Activated naive CD8-positive, alpha-beta T cell treated with anti-CD3 and anti-CD28 coated beads, Interleukin-2, amount 50 U/mL, for 16 hours (primary cell): ENCODE data around the gene PAK6.

ENCODE experiments used
- DNase-seq: peaks from one replicate; pipeline ENCODE4 v3.0.0-alpha.2; 2020; ENCODE audit warnings: low read depth, low spot score

Gene PAK6

DNA sequence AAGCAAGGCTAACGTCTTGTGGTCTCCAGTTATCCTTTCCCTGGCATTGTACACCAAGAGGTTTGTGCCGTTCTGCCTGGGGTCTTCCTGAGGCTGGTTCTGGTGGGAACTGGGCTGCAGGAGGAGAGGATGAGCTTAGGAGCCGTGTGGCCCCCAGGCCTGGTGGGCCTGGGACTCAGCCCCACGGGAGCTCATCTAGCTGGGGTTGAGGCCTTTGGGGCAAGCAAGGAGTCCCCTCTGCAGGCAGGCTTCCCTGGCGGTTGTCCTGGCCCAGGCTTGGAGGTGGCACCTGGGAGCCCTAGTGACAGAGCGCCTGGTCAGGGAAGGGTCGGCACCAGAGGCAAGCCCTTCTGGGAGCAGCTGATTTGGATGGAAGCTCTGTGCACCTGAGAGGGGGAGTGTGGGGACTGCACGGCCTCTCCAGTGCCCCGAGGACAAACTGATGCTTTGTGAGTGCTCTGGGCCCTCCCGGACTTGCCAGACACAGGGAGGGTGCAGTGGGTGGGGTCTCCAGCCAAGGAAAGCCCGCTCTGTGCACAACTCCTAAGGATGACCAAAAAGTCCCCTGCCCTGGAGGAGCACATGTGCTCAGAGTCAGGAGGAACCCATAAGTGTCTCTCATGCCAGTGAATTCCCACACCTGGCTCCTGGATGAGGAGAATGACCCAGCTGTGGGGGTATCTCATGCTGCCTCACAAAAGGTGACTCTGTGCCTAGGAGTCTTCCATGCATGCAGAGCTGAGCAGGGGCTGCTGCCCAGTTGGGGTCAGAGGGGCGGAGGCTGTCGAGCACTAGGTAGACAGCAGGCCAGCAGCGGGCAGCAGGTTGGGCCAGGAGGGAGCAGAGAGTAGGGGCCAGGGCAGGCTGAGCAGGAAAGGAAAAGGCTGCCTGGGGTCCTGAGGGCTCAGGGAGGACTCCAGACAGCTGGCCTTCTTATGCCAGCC lies 2.7 kb downstream of the PAK6 start:
- DNase-seq, result no peak

DNA sequence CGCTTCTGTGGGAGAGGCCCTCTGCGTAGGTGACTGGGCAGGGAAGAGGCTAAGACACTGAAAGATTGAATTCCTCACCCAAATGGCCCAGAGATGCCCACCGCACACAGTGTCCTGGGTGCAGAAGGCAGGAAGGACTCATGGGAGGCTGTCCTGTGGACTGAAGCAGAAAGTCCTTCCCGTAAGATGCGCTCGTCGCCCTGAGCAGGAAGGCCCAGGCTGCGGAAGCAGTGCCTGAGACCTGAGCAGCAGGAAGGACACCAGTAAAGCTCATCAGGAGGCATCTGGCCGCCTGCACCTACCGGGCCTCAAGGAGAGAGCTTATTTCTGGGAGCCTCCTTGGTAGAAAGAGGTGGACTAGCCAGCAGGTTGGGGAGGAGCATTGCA lies 3.3 kb downstream of the PAK6 start:
- DNase-seq, result no peak

DNA sequence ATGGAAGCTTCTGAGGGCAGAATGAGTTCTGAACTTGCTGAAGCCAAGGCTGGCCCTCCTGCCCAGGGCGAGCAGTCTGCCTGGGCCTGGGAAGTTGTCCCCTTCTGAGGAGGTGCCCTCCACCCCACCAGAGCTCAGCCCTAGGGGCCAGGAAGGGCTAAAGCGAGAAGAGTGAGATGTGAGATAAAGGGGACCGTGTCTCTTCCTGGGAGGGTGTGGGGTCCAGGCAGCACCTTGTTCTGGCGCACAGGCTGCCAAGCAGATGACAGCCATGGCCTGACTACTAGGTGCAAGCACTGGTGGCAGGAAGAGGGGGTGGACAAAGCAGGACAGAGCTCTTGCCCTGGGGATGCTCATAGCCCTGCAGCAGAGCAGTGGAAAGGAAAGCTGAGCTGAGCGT lies 3.7 kb downstream of the PAK6 start:
- DNase-seq, result no peak

DNA sequence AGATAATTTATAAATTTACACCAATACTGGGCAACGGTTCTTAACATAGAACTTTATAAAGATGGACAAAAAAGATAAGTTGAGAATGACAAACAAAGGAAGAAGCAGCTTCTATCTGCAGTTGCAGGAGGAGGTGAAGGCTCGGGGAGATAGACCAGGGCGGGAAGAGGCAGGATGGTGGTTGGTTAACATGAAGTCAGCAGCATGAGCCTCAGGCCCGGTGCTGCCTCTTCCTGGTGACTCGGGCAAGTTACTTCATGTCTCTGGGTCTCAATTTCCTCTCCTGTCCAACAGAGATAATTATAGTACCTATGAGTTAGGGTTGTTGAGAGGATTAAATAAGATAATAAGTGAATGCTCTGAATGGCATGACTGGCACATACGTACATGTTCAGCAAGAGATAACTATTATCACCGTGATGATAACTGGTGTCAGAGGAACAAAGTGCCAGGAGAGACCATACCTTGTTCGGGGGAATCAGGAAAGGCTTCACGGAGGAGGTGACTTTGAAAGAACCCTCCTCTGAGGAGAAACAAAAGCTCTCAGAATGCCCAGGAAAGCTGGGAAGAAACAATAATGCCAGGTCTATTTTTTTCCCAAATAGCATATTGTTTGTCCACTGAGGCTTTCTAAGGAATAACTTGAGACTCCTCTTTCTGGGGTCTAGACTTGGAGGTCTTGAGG lies 4.4 kb downstream of the PAK6 start:
- no peak for DNase-seq

DNA sequence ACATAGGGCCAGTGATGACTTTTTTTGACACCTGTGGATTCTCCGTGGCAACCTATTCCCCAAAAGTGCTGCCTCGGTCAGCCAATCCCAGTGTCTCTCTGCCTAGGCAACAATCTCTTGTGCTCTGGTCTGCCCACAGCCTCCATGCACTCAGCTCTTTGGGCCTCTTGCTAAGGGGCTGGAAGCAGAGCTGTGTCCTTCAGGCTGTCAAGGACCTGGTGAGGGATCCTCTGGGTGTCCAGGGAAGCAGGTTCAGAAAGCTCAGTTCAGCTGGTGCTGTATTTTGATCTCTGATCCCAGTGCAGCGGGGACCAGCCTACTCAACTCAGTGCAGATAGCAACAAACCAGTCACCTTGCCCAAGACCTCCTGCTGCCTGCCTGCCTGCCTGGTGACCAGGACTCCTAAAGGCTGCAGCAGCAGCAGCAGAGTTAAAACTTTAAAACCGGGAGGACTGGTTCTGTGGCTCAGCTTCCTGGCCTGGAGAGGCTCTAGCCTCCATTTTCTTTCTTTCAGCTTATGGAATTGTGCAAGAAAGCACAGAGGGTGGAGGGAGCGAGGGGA lies 6.2 kb downstream of the PAK6 start:
- no peak for DNase-seq

DNA sequence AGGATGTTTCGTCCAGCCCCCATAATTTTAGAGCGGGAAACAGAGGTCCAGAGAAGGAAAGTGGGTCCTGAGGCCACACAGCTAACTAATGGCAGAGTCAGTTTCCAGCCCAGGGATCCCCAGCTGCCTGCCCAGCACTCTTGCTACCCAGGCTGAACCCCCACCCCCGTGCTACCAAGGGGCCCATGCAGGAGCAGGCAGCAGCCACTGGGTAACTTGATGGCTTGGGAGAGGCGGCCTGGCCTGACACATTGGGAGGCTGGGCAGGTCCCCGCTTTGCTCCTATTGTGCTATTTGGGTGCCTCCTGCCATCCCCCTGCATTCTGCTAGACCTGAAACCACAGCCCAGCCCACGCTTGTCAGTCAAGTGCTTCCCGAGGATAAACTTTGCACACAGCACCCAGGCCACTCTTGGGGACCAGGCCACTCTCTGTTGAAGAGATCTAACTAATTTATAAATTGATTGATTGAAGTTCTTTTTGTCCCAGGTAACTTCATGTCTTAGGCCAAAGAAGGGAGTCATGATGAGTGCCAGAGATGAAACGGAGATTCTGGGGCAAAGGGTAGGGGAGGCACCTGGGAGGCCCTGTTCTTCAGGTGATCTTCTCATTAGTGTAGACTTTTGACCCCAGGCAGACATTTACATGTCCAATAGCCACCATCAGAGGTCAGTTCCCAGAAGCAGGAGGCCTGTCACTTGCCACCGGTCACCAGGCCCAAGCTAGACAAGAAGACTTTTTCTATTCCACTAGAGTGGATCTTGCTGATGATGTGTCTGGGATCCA lies 7.0 kb downstream of the PAK6 start:
- no peak for DNase-seq

DNA sequence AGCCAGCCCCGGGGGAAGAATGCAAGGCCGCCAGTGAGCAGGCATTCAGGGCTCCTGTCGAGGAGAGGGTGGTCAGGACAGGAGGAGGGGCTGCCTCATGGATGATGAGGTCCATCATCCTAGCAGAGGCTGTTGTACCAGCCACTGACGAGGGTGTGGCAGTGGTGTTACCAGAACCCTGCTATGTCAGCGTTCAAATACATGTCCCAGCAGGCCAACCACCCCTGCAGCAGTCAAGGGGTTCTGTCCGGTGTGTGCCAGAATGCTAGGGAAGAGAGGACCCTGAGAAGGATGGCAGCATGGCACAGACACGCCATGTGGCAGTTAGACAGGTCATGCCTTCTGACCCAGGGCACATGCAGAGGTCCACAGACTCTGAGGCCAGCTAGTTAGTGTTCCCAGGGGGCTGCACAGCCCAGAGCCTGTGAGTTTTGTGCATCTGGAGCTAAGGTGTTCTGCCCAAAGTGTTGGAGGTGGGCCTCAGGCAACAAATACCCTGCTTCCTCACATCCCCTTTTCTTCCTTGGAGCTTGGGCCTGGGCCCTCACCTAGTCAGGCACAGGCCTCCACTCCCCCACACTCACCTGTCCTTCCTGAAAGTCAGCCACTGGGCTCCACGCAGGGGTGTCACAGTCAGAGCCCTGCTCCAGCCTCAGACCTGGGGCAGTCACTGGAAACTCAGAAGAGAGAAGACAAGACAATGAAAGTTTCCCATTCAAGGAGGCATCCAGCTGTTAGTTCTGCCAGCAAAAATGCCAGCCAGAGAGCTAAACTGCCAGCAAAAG lies 7.8 kb downstream of the PAK6 start:
- no peak for DNase-seq

DNA sequence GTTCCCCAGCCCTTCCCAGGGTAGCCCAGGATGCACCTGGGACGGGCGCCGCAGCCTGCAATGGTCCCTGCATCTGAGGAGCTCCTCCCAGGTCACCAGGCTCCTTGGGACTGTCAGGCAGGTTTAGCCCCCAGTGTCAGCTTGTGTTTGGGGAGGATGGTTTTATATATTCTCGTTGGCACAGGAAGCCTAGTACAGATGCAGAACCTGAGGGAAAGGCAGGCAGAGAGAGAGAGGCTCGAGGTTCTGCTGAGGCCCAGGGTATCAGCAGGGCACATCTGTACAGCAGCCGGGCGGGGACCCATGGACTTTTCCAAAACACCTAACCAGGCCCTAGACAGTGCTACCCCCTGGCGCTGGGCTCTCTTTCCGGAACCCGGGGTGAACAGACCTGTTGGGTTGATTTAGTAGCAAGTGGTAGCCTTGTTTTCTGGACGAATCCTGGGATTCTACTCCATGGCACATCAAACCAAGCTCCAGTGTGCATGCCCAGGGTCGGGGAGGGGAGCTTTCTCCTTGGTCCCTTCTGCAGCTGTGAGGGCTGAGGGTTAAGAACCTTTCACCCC lies 8.6 kb downstream of the PAK6 start:
- DNase-seq, result no peak

DNA sequence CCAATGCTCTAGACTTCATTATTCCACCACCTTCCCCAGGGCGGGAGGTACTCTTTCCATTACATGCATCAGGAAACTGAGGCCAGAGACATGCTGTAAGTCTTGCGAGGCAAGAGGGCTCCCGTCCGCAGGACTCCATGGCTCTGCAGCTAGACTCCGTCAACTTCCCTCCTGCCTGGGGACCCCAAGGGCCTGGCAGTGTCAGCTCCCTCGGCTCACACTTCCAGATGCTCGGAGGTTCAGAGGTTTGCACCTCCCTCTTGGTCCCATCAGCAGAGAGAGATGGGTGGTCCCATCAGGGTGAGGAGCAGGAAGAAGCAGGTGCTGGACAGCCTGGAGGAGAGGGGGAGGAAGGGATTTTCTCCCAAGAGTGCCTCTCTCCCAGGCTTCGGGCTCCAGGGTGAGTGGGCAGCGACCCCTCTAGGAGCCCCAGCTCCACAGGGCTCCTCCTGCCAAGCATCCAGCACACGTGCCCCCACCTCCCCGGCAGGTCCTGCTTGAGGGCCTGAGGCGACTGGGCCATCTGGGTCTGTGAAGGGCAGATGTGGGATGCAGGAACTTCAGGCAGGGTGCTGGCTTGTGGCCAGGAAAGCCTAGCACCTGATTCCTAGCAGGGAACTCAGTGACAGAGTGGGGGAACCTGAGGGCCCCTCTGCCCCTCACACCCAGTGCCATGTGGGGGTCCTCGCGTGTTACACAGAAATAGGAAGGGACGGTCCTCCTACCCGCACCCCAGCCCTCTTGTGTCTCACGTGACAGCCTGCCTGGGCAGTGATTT lies 9.3 kb downstream of the PAK6 start:
- no peak for DNase-seq

DNA sequence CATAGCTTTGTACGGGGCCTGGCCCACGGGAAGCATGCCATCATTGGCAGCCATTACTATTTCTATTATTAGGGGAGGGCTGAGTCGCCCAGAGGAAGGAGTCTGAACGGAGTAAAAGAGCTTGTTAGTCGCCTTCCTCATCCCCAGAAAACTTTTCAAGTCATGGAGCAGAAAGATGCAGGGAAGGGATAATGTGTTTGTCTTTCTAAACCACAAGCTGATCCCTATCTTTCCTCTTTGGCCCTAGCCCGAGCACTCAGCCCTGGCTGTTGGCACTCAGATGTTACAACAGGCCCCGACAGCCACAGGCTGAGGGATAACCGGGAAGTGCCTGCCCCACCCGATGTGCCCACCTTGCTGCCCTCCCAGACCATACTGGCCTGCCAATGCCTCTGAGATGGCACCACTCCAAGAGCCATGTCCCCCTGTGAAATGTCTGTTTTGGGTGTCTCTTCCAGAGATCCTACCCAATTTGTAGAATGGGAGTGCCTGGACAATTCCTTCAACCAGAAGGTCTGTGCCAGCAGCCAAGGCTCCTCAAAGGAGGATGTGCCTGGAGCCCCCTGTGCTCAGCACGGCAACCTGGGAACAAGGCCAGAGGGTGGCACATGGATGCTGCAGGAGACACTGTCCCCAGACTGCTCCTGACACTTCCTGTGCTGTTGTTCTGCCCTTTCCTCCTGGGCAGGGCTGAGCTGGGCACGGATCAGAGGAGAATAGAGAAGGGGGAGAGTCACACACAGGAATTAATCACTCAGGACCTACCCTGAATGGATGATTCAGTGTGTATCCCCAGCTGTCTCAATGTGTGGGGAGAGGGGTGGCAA lies 10.8 kb downstream of the PAK6 start:
- DNase-seq, result no peak

DNA sequence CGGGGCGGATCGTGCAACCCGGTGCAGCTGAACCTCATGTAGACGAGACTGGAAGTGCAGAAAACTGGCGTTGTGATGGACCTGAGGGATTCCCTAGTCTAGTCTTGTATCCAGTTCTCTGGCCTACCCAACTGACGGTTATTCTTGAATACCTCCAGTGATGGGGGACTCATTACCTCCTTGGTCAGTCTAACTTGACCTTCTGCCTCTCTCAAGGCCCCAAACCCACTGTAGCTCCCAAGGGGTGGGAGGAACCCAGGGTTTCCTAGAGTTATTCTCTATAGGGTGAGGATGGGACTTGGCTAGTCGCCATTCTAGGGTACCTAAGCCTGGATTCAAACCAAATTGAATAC lies 11.4 kb downstream of the PAK6 start:
- DNase-seq, result no peak

DNA sequence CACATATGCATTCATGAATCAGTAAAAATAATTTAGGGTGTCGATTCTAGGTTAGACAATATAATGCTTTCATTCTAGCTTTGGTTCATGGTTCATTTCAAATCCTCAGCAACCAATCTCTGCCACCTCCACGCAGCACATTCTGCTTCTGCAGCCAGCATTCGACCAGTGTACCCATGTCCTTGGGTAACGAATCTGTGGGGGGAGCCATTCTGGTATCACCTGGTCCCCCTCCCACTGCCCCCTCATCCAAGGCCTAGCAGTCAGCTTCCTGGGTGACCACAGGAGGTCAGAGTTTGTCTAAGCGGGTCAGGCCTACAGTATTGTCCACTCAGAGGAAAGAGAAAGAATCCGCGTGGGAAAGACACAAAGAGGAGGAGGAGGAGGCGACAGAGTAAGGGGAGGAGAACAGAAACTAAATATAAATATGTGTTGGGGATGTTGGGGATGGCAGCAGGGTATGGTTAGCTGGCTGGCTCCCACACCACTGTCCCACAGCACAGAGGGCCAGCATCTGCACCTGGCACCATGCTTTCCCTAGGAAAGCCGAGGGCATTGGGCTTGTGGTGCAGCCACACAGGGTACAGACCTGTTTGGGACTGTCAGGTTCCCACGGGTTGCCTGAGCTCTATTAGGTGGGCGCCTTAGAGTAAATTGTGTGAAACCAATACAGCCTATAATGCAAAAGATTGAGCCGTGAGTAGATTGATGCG lies 12.1 kb downstream of the PAK6 start:
- no peak for DNase-seq

DNA sequence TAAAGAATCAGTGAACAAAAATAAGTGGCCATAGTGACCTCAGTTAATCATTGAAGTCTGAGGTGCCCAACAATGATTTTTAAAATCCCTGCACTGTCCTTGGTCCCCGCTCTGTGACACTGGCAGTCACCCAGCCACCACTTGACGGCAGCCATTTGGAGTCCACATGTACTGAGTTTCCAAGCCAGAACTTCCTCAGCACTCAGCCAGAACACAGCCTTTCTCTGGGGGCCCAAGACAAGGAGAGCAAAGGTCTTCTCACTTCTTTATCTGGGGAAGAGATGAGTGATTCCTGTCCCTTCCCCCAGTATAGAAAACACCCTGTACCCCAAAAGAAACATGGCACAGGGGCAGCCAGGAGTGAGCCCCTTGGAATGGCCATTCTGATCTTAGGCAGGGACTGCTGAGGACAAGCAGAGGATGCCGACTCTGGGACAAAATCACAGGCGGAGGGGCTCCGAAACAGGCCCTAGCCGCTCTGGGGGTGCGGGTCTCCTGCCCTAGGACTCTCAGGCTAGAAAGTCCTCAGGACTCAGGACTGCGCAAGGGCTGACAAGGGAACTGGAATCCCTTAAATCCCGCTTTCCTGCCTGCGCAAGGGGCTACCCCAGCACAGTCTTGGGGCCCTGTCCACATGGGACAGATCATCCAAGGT lies 12.8 kb downstream of the PAK6 start:
- DNase-seq, result no peak

DNA sequence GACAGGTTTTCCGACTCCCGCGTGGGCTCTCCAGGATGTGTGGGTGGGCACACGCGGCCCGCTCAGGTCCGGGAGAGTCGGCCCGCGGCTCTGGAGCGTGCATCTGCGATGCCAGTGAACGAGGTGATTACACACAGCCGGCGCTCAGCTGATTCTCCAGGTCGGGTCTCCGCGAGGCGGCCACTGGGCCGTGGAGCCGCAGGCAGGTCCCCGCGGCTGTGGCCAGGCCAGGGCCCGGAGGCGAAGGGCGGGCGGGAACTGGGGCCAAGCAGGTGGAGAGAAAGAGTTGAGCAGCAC lies 13.2 kb downstream of the PAK6 start:
- DNase-seq, result no peak

DNA sequence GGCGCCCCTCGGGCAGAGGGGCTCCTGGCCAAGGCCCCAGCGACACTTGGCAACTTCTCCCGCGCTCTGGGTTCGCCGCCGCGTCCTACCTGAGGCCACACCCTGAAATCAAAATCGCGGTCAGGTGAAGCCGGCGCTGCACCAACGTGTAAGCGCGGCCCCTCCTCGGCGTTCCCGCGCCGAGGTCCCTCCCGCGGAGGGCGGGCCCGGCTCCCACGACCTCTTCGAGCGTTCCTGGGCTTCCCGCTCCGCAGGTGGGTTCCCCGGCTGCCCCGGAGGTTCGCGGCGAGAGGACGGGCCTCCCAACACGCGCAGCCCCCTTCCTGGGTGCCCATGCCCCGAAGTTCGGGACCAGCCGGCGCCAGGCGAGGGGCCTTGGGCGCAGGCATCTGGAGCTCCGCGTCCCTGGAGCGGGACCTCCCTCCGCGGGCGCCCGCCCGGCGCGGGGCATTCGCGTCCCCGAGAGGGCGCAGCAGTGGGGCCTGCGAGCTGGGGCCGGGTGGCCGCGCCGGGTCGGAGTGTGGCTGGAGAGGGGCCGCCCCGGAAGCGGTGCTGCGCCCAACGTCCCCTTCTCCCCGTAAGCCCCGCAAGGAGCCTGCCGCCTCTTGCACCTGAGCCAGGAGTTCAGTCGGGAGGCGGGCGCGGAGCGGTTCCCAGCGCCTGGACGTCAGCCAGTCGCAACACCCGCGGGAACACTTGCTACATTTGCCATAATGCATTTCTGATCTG lies 13.7 kb downstream of the PAK6 start:
- DNase-seq, result no peak

DNA sequence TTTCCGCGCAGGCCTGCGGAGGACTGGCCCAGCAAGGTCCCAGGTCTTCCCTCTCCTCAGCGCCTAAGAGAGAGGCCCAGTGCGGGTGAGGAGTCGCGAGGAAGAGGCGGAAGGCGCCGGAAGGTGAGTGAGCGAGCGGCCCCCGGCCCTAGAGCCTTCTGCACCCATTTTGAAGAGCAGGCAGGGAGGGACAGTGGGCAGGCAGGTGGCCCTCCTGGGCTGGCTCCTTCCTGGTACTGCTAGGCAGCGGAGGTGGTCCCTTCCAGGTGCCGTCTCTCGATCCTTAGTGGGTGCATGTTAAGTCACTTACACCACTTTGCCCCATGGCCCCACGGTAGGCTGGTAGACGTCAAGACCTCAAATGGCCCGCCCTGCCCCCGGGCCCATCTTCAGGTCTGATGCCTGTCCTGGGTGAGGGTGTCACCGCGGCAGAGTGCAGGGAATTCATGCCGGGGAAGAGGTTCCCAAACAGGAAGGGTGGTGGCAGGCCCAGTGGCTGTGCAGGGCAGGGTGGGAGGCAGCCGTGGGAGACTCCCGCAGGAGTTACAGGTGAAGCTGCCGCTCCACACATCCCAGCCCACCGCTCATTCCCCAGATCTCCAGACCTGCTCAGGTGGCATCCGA lies 14.4 kb downstream of the PAK6 start:
- DNase-seq, result no peak

DNA sequence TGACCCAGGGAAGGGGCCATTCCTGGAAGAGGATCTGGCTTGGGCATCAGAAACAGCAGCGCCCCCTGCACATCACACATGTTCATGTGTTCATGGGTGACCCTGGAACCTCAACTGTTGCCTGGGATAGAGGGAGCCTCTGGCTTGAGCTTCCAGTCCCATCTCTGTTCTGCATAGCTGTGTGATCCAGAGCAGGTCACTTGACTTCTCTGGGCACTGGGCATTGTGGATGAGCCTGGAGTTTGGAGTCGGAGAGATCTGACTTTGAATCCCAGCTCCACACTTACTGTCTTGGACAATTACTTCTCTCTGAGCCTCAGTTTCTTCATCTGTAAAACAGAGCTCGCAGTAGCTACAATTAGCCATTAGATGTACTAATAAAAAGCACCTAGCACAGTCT lies 15.6 kb downstream of the PAK6 start:
- DNase-seq, result no peak
